SU-DHL-6 (cell line): ENCODE results near the gene NUP210.

ENCODE experiments used
- H2AFZ ChIP-seq: fragments of 200-600 bp; sonication (generic); 2 replicates; pipeline ENCODE4 v1.6.1; 2014; ENCODE audit warnings: low read depth, mild to moderate bottlenecking, moderate library complexity, mixed read lengths, antibody characterized with exemption, low read length; ENCODE audit not compliant: severe bottlenecking
- H3F3A ChIP-seq: fragments of 200-600 bp; shearing (Covaris generic); 2 replicates; pipeline ENCODE4 v1.6.0; 2016; ENCODE audit warnings: antibody characterized with exemption, mild to moderate bottlenecking; ENCODE audit not compliant: insufficient read depth
- H3K27ac ChIP-seq: fragments of 200-600 bp; sonication (generic); 2 replicates; pipeline ENCODE4 v1.5.1; 2016; ENCODE audit warnings: low read depth, mild to moderate bottlenecking, low read length, moderate library complexity, mixed read lengths
- H3K27me3 ChIP-seq: fragments of 200-600 bp; sonication (generic), shearing (Covaris generic); 2 replicates; pipeline ENCODE4 v1.6.0; 2014; ENCODE audit warnings: mild to moderate bottlenecking, low read length
- H3K36me3 ChIP-seq: fragments of 200-600 bp; sonication (generic); 2 replicates; pipeline ENCODE4 v1.6.1; 2014; ENCODE audit warnings: mild to moderate bottlenecking, low read length, mixed read lengths
- H3K4me2 ChIP-seq: fragments of 300-600, 200-600 bp; shearing (Covaris generic), sonication (generic); 2 replicates; pipeline ENCODE4 v1.6.0; 2014; ENCODE audit warnings: low read length, low read depth, mild to moderate bottlenecking; ENCODE audit not compliant: poor library complexity, severe bottlenecking
- H3K4me3 ChIP-seq: fragments of 200-600 bp; sonication (generic); 2 replicates; pipeline ENCODE4 v1.5.1; 2014; ENCODE audit warnings: antibody characterized with exemption, low read length, mild to moderate bottlenecking, mixed read lengths; ENCODE audit not compliant: insufficient read depth, poor library complexity, severe bottlenecking
- H3K79me2 ChIP-seq: fragments of 200-600 bp; sonication (generic); 2 replicates; pipeline ENCODE4 v1.6.1; 2014; ENCODE audit warnings: mild to moderate bottlenecking, low read length, moderate library complexity; ENCODE audit not compliant: insufficient read depth
- H3K9ac ChIP-seq: fragments of 200-600 bp; sonication (generic); 2 replicates; pipeline ENCODE4 v1.7.0; 2014; ENCODE audit warnings: mild to moderate bottlenecking, low read length
- H3K9me2 ChIP-seq: fragments of 200-600 bp; sonication (generic); replicated peaks from 2 replicates; pipeline ENCODE4 v1.6.1; 2014; ENCODE audit warnings: low read length; ENCODE audit not compliant: insufficient read depth
- H3K9me3 ChIP-seq: fragments of 200-600 bp; sonication (generic); 2 replicates; pipeline ENCODE4 v1.6.1; 2014; ENCODE audit warnings: low read length, mixed read lengths; ENCODE audit not compliant: insufficient read depth
- H4K20me1 ChIP-seq: fragments of 200-600 bp; sonication (generic); 2 replicates; pipeline ENCODE4 v1.6.1; 2014; ENCODE audit warnings: low read depth, mild to moderate bottlenecking, antibody characterized with exemption, low read length, moderate library complexity, mixed read lengths
- EZH2phosphoT487 ChIP-seq: fragments of 200-600 bp; sonication (generic), shearing (Covaris generic); conservative IDR thresholded peaks from 2 replicates; pipeline ENCODE4 v1.6.1; 2018; ENCODE audit warnings: mild to moderate bottlenecking, antibody characterized with exemption, low read length, moderate library complexity, mixed read lengths
- TF ChIP-seq, protein P1 (sequence below): fragments of 200-600 bp; sonication (generic); IDR thresholded peaks from one replicate; pipeline ENCODE4 v1.5.1; 2017; ENCODE audit warnings: antibody characterized with exemption, mild to moderate bottlenecking, low read length, moderate library complexity; ENCODE audit not compliant: insufficient read depth, poor library complexity, severe bottlenecking

NUP210 gene

DNA sequence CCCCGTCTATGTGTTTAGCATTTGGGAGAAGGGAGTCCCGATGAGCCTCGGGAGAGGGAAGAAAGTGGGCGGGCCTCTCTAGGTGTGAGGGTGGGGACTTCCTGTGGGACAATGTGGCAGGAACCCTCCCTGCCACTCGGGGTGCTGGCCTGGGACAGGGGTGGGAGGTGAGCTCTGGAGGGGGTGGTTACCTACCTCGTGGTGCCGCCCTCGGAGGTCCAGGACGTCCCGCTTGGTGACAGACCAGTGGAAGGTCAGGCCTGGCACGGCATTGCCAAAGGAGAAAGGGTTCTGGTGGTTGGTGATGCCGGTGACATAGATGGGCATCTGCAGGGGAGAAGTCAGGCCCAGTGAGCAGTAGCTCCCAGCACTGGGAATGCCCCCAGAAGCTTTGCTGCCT, 83.5 kb downstream of the NUP210 start:
- no peaks in the 10 kb centered on the region for H3K27me3 ChIP-seq
- no peaks in the 10 kb centered on the region for H4K20me1 ChIP-seq
- H3K9me2 ChIP-seq = no peaks in the 10 kb centered on the region
- H3K4me3 ChIP-seq = no peak overlapping the region
- H3F3A ChIP-seq = peaks cover 29% of the 10 kb centered on the region
- no peak overlapping the region for H3K4me2 ChIP-seq
- no peak overlapping the region for H2AFZ ChIP-seq
- H3K9ac ChIP-seq = no peak overlapping the region
- peaks cover 3% of the 10 kb centered on the region; the same call in 1 of the 2 replicates for H3K36me3 ChIP-seq
- no peak for TF ChIP-seq EZH2phosphoT487
- TF ChIP-seq, protein P1, sequence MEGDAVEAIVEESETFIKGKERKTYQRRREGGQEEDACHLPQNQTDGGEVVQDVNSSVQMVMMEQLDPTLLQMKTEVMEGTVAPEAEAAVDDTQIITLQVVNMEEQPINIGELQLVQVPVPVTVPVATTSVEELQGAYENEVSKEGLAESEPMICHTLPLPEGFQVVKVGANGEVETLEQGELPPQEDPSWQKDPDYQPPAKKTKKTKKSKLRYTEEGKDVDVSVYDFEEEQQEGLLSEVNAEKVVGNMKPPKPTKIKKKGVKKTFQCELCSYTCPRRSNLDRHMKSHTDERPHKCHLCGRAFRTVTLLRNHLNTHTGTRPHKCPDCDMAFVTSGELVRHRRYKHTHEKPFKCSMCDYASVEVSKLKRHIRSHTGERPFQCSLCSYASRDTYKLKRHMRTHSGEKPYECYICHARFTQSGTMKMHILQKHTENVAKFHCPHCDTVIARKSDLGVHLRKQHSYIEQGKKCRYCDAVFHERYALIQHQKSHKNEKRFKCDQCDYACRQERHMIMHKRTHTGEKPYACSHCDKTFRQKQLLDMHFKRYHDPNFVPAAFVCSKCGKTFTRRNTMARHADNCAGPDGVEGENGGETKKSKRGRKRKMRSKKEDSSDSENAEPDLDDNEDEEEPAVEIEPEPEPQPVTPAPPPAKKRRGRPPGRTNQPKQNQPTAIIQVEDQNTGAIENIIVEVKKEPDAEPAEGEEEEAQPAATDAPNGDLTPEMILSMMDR = no peak
- 0 out of 2 replicates have a peak, but pooled peaks cover under 1% of the 10 kb centered on the region for H3K79me2 ChIP-seq
- H3K27ac ChIP-seq = no peak overlapping the region
- no peaks in the 10 kb centered on the region for H3K9me3 ChIP-seq

DNA sequence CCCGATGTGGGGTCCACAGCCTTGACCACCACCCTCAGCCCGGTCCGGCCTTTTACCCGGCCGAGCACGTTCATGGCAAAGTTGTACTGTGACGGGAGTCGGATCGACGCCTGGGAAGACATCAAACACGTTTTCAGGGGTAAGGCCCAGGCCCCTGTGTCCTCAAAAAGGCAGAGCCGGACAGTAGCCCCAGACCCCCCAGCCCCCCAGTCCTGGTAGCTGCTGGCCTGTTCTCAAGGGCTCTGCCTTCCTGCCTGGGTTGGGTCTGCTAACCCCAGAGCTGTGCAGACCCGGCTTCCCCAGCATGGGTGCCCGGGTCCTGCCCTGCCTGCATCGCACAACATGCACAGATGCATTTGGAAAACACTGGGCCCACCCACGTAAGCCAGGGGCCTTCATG, 84.6 kb downstream of the NUP210 start:
- peak overlapping the region; percentile 95; the same call in 1 of the 2 replicates for H3K27ac ChIP-seq

DNA sequence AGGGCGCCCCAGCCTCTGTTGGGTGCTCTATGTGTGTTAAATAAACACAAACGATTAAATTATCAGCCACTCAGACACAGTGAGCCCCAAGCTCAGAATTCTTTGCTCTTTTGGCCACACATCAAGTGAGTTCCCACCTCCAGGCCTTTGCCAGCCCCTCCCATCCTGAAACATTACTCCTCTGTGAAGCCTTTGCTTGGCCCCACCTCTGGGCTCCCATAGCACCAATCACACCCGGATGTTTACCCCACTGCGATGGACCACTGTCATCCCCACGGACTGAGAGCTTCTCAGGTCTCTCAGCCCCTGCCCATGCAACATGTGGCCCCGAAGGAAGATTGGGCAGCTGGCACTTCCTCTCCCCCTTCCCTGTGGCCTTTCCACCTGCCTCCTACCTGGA, 85.1 kb downstream of the NUP210 start:
- H3K27ac ChIP-seq = peak overlapping the region; percentile 95
- H3K36me3 ChIP-seq = peaks cover 19% of the 10 kb centered on the region
- no peaks in the 10 kb centered on the region for H4K20me1 ChIP-seq
- peaks cover 31% of the 10 kb centered on the region for H3F3A ChIP-seq
- no peaks in the 10 kb centered on the region for H3K27me3 ChIP-seq
- H3K9me2 ChIP-seq = no peaks in the 10 kb centered on the region
- H2AFZ ChIP-seq = no peak overlapping the region
- peaks cover 6% of the 10 kb centered on the region; the same call in 1 of the 2 replicates for H3K79me2 ChIP-seq
- no peak overlapping the region for H3K4me3 ChIP-seq
- H3K9me3 ChIP-seq = no peaks in the 10 kb centered on the region
- no peak overlapping the region for H3K4me2 ChIP-seq
- H3K9ac ChIP-seq = no peak overlapping the region
- TF ChIP-seq, protein P1 = no peak
- TF ChIP-seq EZH2phosphoT487 = no peak

More for the DNA sequence above, 84.6 kb downstream of the NUP210 start:
- no peak overlapping the region for H3K4me3 ChIP-seq
- TF ChIP-seq, protein P1 = no peak
- no peak for TF ChIP-seq EZH2phosphoT487
- no peaks in the 10 kb centered on the region for H3K9me3 ChIP-seq
- H3F3A ChIP-seq = peaks cover 31% of the 10 kb centered on the region
- H4K20me1 ChIP-seq = no peaks in the 10 kb centered on the region
- H2AFZ ChIP-seq = no peak overlapping the region
- H3K36me3 ChIP-seq = peaks cover 14% of the 10 kb centered on the region
- H3K9ac ChIP-seq = no peak overlapping the region
- no peaks in the 10 kb centered on the region for H3K27me3 ChIP-seq
- peaks cover 6% of the 10 kb centered on the region; the same call in 1 of the 2 replicates for H3K79me2 ChIP-seq
- H3K4me2 ChIP-seq = no peak overlapping the region
- no peaks in the 10 kb centered on the region for H3K9me2 ChIP-seq
